Cardiac septum (tissue), 1 donor: Measurements from ENCODE around the gene ZBTB11. TPM values are rescaled to one million over a fixed set of nuclear protein-coding genes. Genes with fewer than 3 reads are reported as not detected.
"Not testable (repeated sequence)": the region's sequence is repeated elsewhere in the genome, so short reads cannot be mapped to it uniquely, and the experiment has no call there.

Experiments
- DNase-seq: peaks from one replicate; pipeline ENCODE4 v3.0.0-alpha.2; 2020; ENCODE audit warnings: low spot score
- intact Hi-C: fragments of 100-400 bp; cut with DNase I; formaldehyde crosslinking; loops from one replicate; pipeline ENCODE4 v1.14.0; 2022
- long read RNA-seq: library from polyadenylated mRNA; unstranded; transcript quantifications from one replicate; pipeline ENCODE4 v2.0.0, GENCODE V29; 2021
- total RNA-seq: library from RNA; stranded (reverse); fragmentation: NEBNext Ultra II Directional; extraction: Animal tissue kit (Norgen Biotek cat#: 25700); gene quantifications from one replicate; pipeline ENCODE4 v1.2.1, GENCODE V29; 2021
- donor health status: DM: no; HTN: no; CAD: no.

The ZBTB11 gene
- 8.4 TPM for total RNA-seq
- long read RNA-seq, full-length matches to known transcripts = 1 of 1 reads
- long read RNA-seq, partial matches to known transcripts = 0 of 1 reads
- long read RNA-seq, other reads (novel, unspliced or antisense) = 0 of 1 reads

DNA sequence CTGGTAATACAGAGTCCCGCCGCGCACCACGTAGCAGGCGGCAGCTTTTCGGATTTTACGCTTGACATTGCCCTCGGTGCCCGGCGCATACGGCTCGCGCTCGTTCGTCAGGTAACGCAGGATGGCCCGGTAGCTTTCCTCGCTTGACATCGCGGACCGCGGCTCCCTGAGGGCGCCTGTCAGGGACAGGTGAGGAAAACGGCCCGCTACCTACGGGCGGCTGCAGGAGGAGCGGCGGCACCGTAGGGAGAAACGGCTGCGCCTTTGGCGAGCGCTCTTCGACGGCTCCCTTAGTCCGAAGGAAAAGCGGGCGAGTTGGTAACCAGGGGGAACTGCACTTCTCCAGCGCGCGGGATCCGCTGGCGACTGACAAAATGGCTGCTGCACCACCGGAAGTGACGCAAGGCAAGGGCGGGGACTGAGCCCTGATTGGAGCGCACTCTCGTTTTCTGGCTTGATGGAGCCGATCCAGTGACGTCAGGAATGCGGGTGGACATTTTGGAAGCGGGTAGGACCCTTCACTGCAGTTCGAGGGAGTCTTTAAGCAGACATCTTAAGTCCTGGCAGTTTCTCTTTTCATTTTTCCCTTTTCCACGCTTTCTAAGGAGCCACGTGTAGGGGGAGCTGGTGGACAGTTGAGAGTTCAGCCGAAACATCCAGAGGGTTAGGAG, at the start of gene ZBTB11:
Gene ZBTB11, minus strand, starts transcription at position 368 of the 671 bp plus-strand sequence. Its CDS starts 218 bp downstream, at position 150.
- intact Hi-C loops = loop anchor here (1.0 to 2.0 kb wide), 3 partner anchors 9 to 164 kb away; partner anchors contain the start of genes PCNP, RPL24 and SENP7
- DNase-seq = peak; percentile 100

- no peak for DNase-seq
- intact Hi-C loops = loop anchor here (2.0 kb wide), 2 partner anchors 39 to 53 kb away; partner anchors contain the start of genes NXPE3 and RPL24
Measured at GRCh38 chr3:101725890-101726275, 49.0 kb upstream of the ZBTB11 start.

- peak; percentile 83 for DNase-seq
- intact Hi-C loops = loop anchor here (2.0 kb wide), 2 partner anchors 39 to 53 kb away; partner anchors contain the start of genes NXPE3 and RPL24
Measured at GRCh38 chr3:101725194-101725889, 48.4 kb upstream of the ZBTB11 start.

DNA sequence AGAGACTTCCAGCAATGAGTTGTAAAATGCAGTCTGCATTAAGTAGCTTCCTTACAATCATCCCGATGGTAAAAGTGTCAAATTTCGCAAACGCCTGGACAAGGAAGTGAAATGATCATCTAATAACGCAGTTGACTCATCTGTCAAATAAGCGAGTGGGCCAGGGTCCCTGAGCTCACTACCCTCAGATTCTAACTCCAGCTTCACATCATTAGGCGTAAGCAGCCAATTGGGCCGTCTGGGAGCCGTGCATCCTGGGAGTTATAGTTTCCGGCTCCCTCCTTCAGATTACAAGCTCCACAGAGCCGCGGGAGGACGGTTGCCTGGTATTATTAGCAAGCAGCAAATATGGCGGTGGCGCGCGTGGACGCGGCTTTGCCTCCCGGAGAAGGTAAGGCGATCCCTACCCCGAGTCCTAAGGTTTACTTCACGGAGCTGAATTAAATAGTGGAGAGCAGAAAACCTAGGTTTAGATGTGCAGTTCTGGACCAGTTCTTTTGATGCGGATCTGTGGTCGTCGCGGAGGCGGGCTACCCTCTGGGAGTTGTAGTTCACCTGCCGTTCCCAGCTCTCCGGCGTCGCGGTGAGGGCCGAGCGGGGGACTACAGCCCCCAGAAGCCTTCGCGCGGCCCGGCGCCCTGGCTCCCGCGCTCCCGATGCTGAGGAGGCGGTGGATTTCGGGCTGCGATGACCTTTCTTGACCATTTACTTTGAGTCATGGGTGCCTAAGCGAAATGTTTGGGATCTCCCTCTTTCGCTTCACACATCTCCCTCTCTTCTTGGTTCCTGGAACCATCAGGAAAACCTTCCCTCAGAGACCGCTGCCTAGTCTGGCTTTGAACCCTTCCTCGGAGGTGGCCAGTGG, 47.6 kb upstream of the ZBTB11 start, which contains the start of gene CEP97:
Gene CEP97, plus strand, starts transcription at position 286 of the 865 bp plus-strand sequence. Its CDS starts 63 bp downstream, at position 349.
- peak; percentile 96 for DNase-seq
- intact Hi-C loops = loop anchor here (2.0 kb wide), 2 partner anchors 38 to 54 kb away; partner anchors contain the start of genes NXPE3 and RPL24

GRCh38 chr3:101722394-101723173, 45.7 kb upstream of the ZBTB11 start:
- intact Hi-C loops = no loop called here
- no peak for DNase-seq

DNA sequence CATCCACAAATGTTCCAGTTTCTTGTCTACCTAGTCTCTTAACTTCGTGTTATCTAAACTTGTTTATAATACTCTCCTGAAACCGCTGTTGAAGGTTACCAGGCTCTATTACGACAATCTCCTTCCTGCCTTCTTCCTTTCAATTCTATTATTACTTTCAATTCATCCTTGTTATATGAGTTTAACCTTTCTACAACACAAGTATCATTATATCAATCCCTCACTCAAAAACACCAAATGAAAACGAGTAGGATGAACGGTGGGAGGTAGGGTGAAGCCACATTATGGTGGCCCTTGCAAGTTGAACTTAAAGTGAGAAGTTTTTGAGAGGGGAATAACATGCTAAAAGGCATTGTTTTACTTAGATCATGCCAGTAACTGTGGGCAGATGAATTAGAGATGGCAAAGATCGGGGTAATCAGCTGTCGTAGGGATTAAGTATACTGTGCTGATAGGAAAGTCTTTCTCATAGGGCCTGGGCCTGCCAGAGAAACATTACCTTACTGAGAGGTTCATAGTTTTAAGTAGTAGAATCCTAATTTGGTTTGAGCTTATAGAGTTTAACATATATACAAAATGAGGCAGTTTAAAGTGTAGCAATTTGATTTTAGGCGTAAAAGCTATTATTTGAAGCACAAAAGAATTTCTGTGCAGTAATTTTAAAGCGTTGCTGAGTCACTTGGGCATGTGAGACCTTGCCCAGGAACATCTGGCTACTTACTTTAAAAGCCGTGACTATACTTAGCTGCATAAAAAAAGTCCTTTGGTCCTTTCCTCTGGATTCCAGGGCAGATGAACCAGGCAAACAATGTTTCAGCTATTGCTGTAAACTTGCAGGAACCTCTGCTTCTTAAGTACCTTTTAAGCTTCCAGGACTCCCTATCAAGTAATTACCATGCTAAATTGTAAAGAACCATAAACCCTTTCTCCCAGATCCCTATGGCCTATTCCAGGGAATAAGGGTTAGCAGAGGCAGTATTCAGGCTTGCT, 44.2 kb upstream of the ZBTB11 start:
- DNase-seq = no peak
- intact Hi-C loops = no loop called here

- intact Hi-C loops = no loop called here
- DNase-seq = no peak
Measured at GRCh38 chr3:101719604-101720185, 42.8 kb upstream of the ZBTB11 start.

DNA sequence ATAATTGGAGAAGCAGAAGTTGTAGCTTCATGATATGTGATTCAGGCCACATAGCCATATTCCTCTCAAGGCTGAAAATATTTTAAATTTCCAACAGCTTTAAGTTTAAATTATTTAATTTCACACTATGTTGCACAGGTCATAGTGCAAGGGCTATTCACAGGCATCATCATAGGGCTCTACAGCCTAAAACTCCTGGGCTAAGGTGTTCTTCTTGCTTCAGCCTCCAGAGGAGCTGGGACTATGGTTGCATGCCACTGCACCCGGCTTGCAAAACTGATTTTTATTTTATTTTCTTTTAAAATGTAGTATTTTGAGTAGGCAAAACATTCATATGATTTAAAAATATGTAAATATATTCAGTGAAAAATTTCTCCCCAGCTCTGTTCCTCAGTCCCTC, 41.5 kb upstream of the ZBTB11 start:
- DNase-seq = no peak
- intact Hi-C loops = no loop called here

- DNase-seq = no peak
- intact Hi-C loops = loop anchor here (10.0 kb wide), 1 partner anchor 516 kb away; no protein-coding TSS in a partner anchor
Measured at GRCh38 chr3:101709126-101709525, 32.2 kb upstream of the ZBTB11 start.

DNA sequence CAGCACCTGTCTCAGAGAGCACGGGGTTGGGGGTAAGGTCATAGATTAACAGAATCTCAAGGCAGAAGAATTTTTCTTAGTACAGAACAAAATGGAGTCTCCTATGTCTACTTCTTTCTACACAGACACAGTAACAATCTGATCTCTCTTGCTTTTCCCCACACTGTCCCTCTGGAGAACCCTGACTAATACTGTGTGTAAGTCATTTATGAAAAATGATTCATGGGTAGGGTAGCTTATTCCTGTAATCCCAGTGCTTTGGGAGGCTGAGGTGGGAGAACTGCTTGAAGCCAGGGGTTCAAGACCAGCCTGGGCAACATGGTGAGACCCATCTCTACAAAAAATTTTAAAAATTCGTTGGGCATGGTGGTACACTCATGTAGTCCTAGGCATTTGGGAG, 27.7 kb upstream of the ZBTB11 start:
- intact Hi-C loops = loop anchor here (10.0 kb wide), 1 partner anchor 520 kb away; no protein-coding TSS in a partner anchor

DNA sequence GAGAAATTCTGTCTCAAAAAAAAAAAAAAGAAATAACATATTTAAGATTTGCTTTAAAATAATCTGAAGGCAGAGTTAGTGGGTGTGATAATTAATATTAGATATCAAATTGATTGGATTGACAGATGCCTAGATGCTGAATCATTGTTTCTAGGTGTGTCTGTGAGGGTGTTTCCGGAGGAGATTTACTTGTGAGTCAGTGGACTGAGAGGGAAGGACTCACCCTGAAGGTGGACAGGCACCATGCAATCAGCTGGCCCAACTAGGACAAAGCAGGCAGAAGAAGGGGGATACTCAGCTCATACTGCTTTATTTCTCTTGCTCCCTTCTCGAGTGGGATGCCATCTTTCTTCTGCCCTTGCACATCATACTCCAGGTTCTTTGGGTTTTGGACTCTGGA, 26.2 kb upstream of the ZBTB11 start:
- intact Hi-C loops = loop anchor here (10.0 kb wide), 1 partner anchor 522 kb away; no protein-coding TSS in a partner anchor
- no peak for DNase-seq

More for the DNA sequence above, 27.7 kb upstream of the ZBTB11 start:
- not testable (repeated sequence) for DNase-seq

- intact Hi-C loops = loop anchor here (10.0 kb wide), 1 partner anchor 522 kb away; no protein-coding TSS in a partner anchor
- no peak for DNase-seq
Measured at GRCh38 chr3:101702726-101703125, 25.8 kb upstream of the ZBTB11 start.

DNA sequence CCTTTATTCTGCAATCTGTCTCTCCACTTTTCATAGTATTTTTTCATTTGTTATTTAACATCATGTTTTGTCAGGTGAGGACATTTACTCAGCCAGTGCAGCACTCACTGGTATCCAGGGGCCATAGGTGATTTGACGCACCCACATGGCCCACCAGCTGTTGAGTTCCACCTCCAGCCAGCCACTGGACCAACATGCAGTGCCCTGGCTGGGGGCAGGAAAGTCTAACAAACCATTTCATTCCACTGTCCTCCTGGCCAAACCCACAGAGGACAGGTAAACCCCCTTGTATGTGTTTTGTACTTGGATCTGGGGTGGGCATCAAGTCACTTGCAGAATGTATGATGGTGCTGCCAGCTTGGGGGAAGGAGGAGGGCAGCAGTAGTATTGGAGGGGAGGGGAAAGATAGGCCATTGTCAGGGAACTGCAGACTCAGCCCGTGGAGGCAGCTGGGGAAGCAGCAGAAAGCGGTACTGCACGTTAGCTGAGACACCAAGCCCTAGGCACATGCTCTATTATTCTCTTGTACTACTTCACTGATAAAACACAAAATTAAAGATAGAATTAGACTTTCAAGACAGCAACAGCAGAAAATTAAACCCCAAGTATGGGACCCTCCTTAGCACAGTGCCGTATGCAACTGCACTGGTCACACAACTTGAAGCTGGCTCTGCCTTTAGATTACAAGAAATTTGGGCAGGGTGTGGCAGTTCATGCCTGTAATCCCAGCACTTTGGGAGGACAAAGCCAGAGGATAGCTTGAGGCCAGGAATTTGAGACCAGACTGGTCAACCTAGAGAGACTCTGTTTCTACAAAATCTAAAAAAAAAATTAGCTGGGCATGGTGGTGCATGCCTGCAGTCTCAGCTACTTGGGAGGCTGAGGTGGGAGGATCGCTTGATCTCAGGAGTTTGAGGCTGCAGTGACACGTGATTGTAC, 25.0 kb upstream of the ZBTB11 start:
- DNase-seq = no peak
- intact Hi-C loops = loop anchor here (10.0 kb wide), 1 partner anchor 523 kb away; no protein-coding TSS in a partner anchor

GRCh38 chr3:101695779-101696372, 18.9 kb upstream of the ZBTB11 start:
- intact Hi-C loops = no loop called here
- DNase-seq = no peak

- DNase-seq, intact Hi-C loops: not testable (repeated sequence)
Measured at GRCh38 chr3:101694836-101695235, 17.9 kb upstream of the ZBTB11 start.
